Dendritic cell treated with granulocyte-macrophage colony-stimulating factor and Interleukin-4, amounts not matched to agents 40 ng/mL and 50 ng/mL, for 4 days (primary cell): ENCODE measurements around the gene SPECC1L.

ENCODE experiments used
- H3K27ac Mint-ChIP-seq: one replicate; pipeline ENCODE4 v1.8.0; 2022; ENCODE audit warnings: mild to moderate bottlenecking, mixed read lengths
- H3K27me3 Mint-ChIP-seq: one replicate; pipeline ENCODE4 v1.8.0; 2022; ENCODE audit warnings: mild to moderate bottlenecking, mixed read lengths
- H3K36me3 Mint-ChIP-seq: one replicate; pipeline ENCODE4 v1.8.0; 2022; ENCODE audit warnings: low read depth, mixed read lengths
- H3K4me1 Mint-ChIP-seq: one replicate; pipeline ENCODE4 v1.8.0; 2022; ENCODE audit warnings: low read depth, mixed read lengths
- H3K4me3 Mint-ChIP-seq: one replicate; pipeline ENCODE4 v1.8.0; 2022; ENCODE audit warnings: mild to moderate bottlenecking, moderate library complexity, mixed read lengths
- H3K9me3 Mint-ChIP-seq: one replicate; pipeline ENCODE4 v1.8.0; 2022; ENCODE audit warnings: mixed read lengths
- intact Hi-C: fragments of 100-400 bp; cut with micrococcal nuclease; formaldehyde crosslinking; loops from one replicate; pipeline ENCODE4 v1.15.0; 2022

SPECC1L gene

DNA sequence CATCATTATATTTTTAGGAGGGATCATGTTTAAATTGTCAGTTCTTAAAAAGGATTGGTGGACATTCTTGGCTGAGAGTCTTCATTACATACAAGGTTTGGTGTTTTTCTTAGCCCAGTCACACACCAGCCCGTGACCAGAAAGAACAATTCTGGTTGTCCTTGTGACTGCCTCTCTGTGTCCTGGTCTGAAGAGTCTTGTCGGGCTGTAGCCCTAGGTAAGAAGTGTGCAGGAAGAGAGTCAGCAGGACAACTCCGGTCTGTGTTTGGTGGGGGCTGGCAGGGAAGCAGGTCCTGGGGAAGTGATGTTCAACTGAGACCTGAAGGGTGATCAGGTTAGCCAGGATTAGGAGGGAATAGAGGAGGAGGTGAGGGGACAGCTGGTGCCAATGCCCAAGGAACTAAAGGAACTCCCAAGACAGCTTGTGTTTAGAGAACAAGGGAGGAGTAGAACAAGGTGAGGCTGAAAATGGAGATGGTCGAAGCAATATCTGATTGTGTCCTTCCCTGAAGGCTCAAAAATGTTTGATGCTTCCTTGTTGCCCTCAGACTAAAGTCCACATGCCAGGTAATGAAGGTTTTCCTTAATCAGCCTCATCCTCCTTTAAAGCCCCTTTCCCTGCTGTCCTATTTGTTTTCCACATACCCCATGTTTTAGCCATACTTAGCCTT lies 91.5 kb downstream of the SPECC1L start:
- Mint-ChIP-seq H3K4me3 (no peak overlapping the region), H3K27ac (peak overlapping the region; percentile 31), H3K9me3 (no peaks in the 10 kb centered on the region), H3K27me3 (no peaks in the 10 kb centered on the region), H3K4me1 (peaks cover 31% of the 10 kb centered on the region), H3K36me3 (peaks cover 87% of the 10 kb centered on the region)
- intact Hi-C loops, result no loop called here

DNA sequence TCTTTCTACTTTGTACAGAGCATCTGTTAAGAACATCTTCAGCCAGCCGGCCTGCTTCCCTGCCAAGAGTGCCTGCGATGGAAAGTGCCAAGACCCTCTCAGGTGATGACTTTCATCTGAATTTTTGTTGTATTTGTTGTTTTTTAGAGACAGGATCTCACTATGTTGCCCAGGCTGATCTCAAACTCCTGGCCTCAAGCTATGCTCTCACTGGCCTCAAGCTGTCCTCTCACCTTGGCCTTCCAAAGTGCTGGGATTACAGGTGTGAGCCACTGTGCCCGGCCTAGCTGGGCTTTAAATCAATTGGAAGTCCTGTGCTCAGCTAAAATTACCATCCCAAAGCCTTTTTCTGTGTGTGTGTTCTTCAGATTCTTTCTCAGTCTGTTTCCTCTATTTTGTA lies 92.6 kb downstream of the SPECC1L start:
- H3K9me3 Mint-ChIP-seq, result no peaks in the 10 kb centered on the region
- peaks cover 88% of the 10 kb centered on the region for H3K36me3 Mint-ChIP-seq
- intact Hi-C loops, result no loop called here
- H3K27ac Mint-ChIP-seq, result no peak overlapping the region
- H3K4me3 Mint-ChIP-seq, result no peak overlapping the region
- no peaks in the 10 kb centered on the region for H3K27me3 Mint-ChIP-seq
- peaks cover 32% of the 10 kb centered on the region for H3K4me1 Mint-ChIP-seq

DNA sequence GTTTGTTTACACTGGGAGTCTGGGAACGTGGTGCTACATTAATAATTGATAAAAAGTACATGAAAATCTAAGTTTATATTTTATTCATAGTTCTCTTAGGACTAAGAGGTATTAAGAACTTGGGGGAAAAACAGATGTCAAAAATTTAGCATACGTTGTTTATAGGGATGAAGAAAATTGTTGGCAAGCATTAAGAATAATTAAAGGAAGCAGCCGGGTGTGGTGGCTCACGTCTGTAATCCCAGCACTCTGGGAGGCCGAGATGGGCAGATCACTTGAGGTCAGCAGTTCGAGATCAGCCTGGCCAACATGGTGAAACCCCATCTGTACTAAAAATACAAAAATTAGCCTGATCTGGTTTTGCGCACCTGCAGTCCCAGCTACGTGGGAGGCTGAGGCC lies 96.1 kb downstream of the SPECC1L start:
- H3K36me3 Mint-ChIP-seq, result peaks cover 80% of the 10 kb centered on the region

GRCh38 chr22:24367841-24368240 lies 97.2 kb downstream of the SPECC1L start:
- Mint-ChIP-seq H3K36me3 (peaks cover 77% of the 10 kb centered on the region), H3K4me1 (peaks cover 56% of the 10 kb centered on the region)
- intact Hi-C loops, result no loop called here

More for the DNA sequence above, 96.1 kb downstream of the SPECC1L start:
- Mint-ChIP-seq H3K4me1 (peaks cover 53% of the 10 kb centered on the region), H3K27me3 (no peaks in the 10 kb centered on the region), H3K27ac (no peak overlapping the region), H3K9me3 (no peaks in the 10 kb centered on the region), H3K4me3 (no peak overlapping the region)
- intact Hi-C loops, result no loop called here

GRCh38 chr22:24370401-24370800 lies 99.8 kb downstream of the SPECC1L start:
- H3K36me3 Mint-ChIP-seq, result peaks cover 60% of the 10 kb centered on the region
- intact Hi-C loops, result no loop called here

More at GRCh38 chr22:24367841-24368240, 97.2 kb downstream of the SPECC1L start:
- Mint-ChIP-seq H3K27me3 (no peaks in the 10 kb centered on the region), H3K9me3 (no peaks in the 10 kb centered on the region), H3K4me3 (no peak overlapping the region), H3K27ac (no peak overlapping the region)

DNA sequence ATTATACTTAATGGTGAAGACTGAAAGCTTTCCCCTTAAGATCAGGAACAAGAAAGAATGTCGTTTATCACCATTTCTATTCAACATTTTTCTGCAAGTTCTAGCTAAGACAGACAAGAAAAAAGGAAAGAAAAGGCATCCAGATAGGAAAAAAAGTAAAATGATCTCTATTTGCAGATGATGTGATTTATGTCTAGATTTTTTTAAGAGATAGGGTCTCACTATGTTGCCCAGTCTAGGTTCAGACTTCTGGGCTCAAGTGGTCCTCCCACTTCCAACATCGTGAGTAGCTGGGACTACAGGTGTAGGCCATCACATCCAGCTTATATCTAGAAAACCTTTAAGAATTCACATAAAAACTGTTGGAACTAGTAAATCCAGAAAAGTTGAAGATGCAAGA lies 105.4 kb downstream of the SPECC1L start:
- intact Hi-C loops, result no loop called here
- H3K27ac Mint-ChIP-seq, result peak overlapping the region; percentile 66
- H3K9me3 Mint-ChIP-seq, result no peaks in the 10 kb centered on the region
- H3K36me3 Mint-ChIP-seq, result peaks cover 31% of the 10 kb centered on the region
- peaks cover 42% of the 10 kb centered on the region for H3K4me1 Mint-ChIP-seq
- H3K27me3 Mint-ChIP-seq, result no peaks in the 10 kb centered on the region
- H3K4me3 Mint-ChIP-seq, result peak overlapping the region; percentile 71

More at GRCh38 chr22:24370401-24370800, 99.8 kb downstream of the SPECC1L start:
- H3K9me3 Mint-ChIP-seq, result no peaks in the 10 kb centered on the region
- peak overlapping the region; percentile 73 for H3K27ac Mint-ChIP-seq
- H3K4me3 Mint-ChIP-seq, result no peak overlapping the region
- H3K27me3 Mint-ChIP-seq, result no peaks in the 10 kb centered on the region
- peaks cover 61% of the 10 kb centered on the region for H3K4me1 Mint-ChIP-seq

DNA sequence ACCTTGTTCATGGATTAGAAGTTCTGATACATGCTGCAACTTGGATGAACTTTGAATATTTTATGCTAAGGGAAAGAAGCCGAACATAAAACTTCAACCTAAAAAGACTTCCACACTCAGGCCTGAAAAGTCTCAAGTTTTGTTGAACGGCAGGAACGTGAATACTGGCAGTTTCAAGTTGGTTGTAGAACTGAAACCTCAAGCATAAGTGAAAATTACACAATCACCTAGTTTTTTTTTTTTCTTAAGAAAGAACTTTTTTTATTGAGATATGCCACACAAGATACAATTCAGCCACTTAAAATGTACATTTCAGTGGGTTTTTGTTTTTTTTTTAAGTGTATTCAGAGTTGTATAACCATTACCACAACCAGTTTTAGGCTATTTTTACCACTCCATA lies 106.0 kb downstream of the SPECC1L start:
- Mint-ChIP-seq H3K36me3 (peaks cover 25% of the 10 kb centered on the region), H3K4me1 (peaks cover 37% of the 10 kb centered on the region), H3K4me3 (peak overlapping the region; percentile 71), H3K9me3 (no peaks in the 10 kb centered on the region), H3K27me3 (no peaks in the 10 kb centered on the region), H3K27ac (peak overlapping the region; percentile 66)
- intact Hi-C loops, result no loop called here

- no peak overlapping the region for H3K4me3 Mint-ChIP-seq
- peaks cover 12% of the 10 kb centered on the region for H3K36me3 Mint-ChIP-seq
Measured at GRCh38 chr22:24379536-24379935, 108.9 kb downstream of the SPECC1L start.

GRCh38 chr22:24380220-24380904 lies 109.7 kb downstream of the SPECC1L start:
- peaks cover 12% of the 10 kb centered on the region for H3K36me3 Mint-ChIP-seq
- no peaks in the 10 kb centered on the region for H3K27me3 Mint-ChIP-seq
- no peak overlapping the region for H3K27ac Mint-ChIP-seq
- no peak overlapping the region for H3K4me3 Mint-ChIP-seq
- H3K4me1 Mint-ChIP-seq, result peaks cover 34% of the 10 kb centered on the region
- H3K9me3 Mint-ChIP-seq, result no peaks in the 10 kb centered on the region
- intact Hi-C loops, result no loop called here

More at GRCh38 chr22:24379536-24379935, 108.9 kb downstream of the SPECC1L start:
- Mint-ChIP-seq H3K9me3 (no peaks in the 10 kb centered on the region), H3K27me3 (no peaks in the 10 kb centered on the region), H3K4me1 (peaks cover 38% of the 10 kb centered on the region), H3K27ac (no peak overlapping the region)
- intact Hi-C loops, result no loop called here

DNA sequence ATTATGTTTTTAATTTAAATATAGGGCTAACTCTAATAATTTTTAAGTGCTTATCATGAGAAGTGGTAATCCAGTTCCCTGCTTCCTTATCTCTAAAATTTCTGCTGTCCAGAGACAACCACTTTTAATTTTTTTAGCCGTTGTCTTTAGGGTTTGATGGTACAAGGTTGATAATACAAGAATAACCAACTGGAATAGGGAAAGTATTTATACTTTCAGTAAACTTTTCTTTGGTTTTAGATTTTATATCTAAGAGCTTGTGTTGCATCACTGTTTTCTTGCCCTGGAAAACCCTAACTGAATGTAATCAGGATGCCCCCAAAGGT lies 110.2 kb downstream of the SPECC1L start:
- Mint-ChIP-seq H3K27me3 (no peaks in the 10 kb centered on the region), H3K27ac (no peak overlapping the region), H3K4me3 (no peak overlapping the region), H3K36me3 (peaks cover 8% of the 10 kb centered on the region), H3K9me3 (no peaks in the 10 kb centered on the region), H3K4me1 (peaks cover 34% of the 10 kb centered on the region)
- intact Hi-C loops, result no loop called here

GRCh38 chr22:24383061-24383460 lies 112.4 kb downstream of the SPECC1L start:
- Mint-ChIP-seq H3K9me3 (no peaks in the 10 kb centered on the region), H3K27ac (peak overlapping the region; percentile 52), H3K4me1 (peaks cover 30% of the 10 kb centered on the region), H3K36me3 (no peaks in the 10 kb centered on the region), H3K27me3 (no peaks in the 10 kb centered on the region), H3K4me3 (no peak overlapping the region)
- intact Hi-C loops, result no loop called here

GRCh38 chr22:24384131-24384530 lies 113.5 kb downstream of the SPECC1L start:
- Mint-ChIP-seq H3K27ac (peak overlapping the region; percentile 52), H3K27me3 (no peaks in the 10 kb centered on the region), H3K9me3 (no peaks in the 10 kb centered on the region), H3K4me1 (peaks cover 30% of the 10 kb centered on the region), H3K4me3 (no peak overlapping the region), H3K36me3 (no peaks in the 10 kb centered on the region)
- intact Hi-C loops, result no loop called here

GRCh38 chr22:24386937-24387471 lies 116.4 kb downstream of the SPECC1L start:
- intact Hi-C loops, result no loop called here
- no peaks in the 10 kb centered on the region for H3K36me3 Mint-ChIP-seq
- H3K27me3 Mint-ChIP-seq, result no peaks in the 10 kb centered on the region
- peaks cover 49% of the 10 kb centered on the region for H3K4me1 Mint-ChIP-seq
- H3K4me3 Mint-ChIP-seq, result no peak overlapping the region
- no peak overlapping the region for H3K27ac Mint-ChIP-seq
- H3K9me3 Mint-ChIP-seq, result no peaks in the 10 kb centered on the region

DNA sequence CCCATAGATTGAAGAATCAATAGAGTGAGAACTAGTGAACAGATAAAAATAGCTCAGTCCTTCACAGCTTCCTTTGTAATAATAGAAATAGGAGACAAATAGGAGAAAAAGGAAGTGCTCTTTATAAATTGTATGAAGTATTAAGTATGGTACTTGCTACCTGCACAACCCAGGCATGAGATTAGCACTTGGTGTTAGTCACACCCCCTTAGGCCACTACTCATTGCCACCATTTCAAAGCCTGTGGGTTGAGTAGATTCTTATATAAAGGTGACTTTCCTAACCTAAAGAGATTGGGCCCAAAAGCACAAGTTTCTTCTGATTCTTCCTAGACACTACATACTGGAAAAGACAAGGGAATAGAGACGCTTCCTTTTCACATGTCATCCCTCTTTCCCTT lies 119.0 kb downstream of the SPECC1L start:
- H3K36me3 Mint-ChIP-seq, result peaks cover 3% of the 10 kb centered on the region
- intact Hi-C loops, result no loop called here
- peaks cover 46% of the 10 kb centered on the region for H3K4me1 Mint-ChIP-seq
- H3K27me3 Mint-ChIP-seq, result no peaks in the 10 kb centered on the region
- H3K9me3 Mint-ChIP-seq, result no peaks in the 10 kb centered on the region
- peak overlapping the region; percentile 59 for H3K27ac Mint-ChIP-seq
- H3K4me3 Mint-ChIP-seq, result no peak overlapping the region
